Chondrocyte (in vitro differentiated cells): Measurements from ENCODE around the gene GNG7. TPM values are rescaled to one million over a fixed set of nuclear protein-coding genes. Genes with fewer than 3 reads are reported as not detected.

Experiments used
- DNase-seq: peaks from one replicate; pipeline ENCODE4 v3.0.0; 2021; ENCODE audit warnings: mixed read lengths, low spot score
- H3K27ac Mint-ChIP-seq: one replicate; pipeline ENCODE4 v1.8.0; 2021; ENCODE audit warnings: mild to moderate bottlenecking, moderate library complexity, mixed read lengths; ENCODE audit not compliant: unreplicated experiment
- H3K27me3 Mint-ChIP-seq: 2 replicates; pipeline ENCODE4 v1.8.0; 2021; ENCODE audit warnings: low read depth, mixed read lengths
- H3K36me3 Mint-ChIP-seq: 2 replicates; pipeline ENCODE4 v1.8.0; 2021; ENCODE audit warnings: low read depth, mixed read lengths
- H3K4me1 Mint-ChIP-seq: 2 replicates; pipeline ENCODE4 v1.8.0; 2021; ENCODE audit warnings: low read depth, mild to moderate bottlenecking, mixed read lengths
- H3K4me3 Mint-ChIP-seq: one replicate; pipeline ENCODE4 v1.8.0; 2021; ENCODE audit warnings: mild to moderate bottlenecking, moderate library complexity, mixed read lengths; ENCODE audit not compliant: unreplicated experiment
- H3K9me3 Mint-ChIP-seq: 2 replicates; pipeline ENCODE4 v1.8.0; 2021; ENCODE audit warnings: low read depth, mixed read lengths
- CTCF ChIP-seq: fragments of 200-600 bp; sonication (generic); IDR thresholded peaks from 2 replicates; pipeline ENCODE4 v1.5.0; 2021; ENCODE audit warnings: antibody characterized with exemption, mild to moderate bottlenecking, moderate library complexity
- total RNA-seq: library from RNA; stranded (reverse); gene quantifications from 3 replicates; pipeline ENCODE4 v1.2.1, GENCODE V29; 2021

Gene GNG7
- total RNA-seq, 1 donor from 2014 or later, result 1.9 TPM

DNA sequence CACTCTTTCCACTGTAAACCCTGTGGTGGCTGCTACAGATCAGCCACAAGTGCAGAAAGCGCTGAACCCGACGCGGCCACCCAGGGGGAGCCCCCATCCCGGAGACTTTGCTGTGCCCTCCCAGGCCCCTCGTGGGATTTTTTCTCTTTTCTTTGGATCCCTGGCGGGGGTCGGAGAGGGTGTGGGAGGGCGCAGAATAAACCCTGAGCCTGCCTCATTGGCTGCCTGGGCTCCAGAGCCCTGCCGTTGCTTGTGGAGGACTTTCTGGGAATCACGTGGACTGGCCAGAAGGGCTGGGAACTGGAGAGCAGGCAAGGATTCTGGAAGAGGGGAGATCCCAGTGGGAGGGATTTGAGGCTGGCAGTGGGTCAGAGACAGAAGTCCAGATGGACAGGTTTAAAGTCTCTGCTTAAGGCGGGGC is 201.6 kb downstream of the GNG7 start:
- no peak overlapping the region for H3K27ac Mint-ChIP-seq

DNA sequence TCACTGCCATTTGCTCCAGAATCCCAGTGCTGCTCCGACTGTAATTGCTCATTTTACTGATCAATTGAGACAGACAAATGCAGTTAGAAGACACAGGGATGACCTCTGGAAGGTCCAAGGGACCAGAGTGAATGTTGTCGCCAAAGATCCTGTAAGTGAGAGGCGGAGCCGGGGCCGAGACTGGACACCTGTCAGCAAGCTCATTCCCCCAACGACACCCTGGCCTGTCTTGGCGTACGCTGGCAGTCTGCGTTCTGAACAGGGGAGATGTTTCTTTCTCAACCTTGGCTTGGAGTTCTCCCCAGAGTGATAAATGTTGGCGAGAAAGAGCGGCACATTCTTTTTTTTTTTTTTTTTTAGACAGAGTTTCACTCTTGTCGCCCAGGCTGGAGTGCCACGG is 202.3 kb downstream of the GNG7 start:
- Mint-ChIP-seq H3K9me3 (no peaks in the 10 kb centered on the region), H3K27me3 (no peaks in the 10 kb centered on the region), H3K4me1 (peaks cover 52% of the 10 kb centered on the region), H3K27ac (no peak overlapping the region), H3K4me3 (no peak overlapping the region), H3K36me3 (no peaks in the 10 kb centered on the region)
- DNase-seq, result no peak
- no peak for TF ChIP-seq CTCF

More for the DNA sequence above, 201.6 kb downstream of the GNG7 start:
- no peaks in the 10 kb centered on the region for H3K27me3 Mint-ChIP-seq
- H3K9me3 Mint-ChIP-seq, result no peaks in the 10 kb centered on the region
- DNase-seq, result no peak
- H3K36me3 Mint-ChIP-seq, result no peaks in the 10 kb centered on the region
- H3K4me1 Mint-ChIP-seq, result peaks cover 49% of the 10 kb centered on the region
- no peak overlapping the region for H3K4me3 Mint-ChIP-seq
- TF ChIP-seq CTCF, result no peak

DNA sequence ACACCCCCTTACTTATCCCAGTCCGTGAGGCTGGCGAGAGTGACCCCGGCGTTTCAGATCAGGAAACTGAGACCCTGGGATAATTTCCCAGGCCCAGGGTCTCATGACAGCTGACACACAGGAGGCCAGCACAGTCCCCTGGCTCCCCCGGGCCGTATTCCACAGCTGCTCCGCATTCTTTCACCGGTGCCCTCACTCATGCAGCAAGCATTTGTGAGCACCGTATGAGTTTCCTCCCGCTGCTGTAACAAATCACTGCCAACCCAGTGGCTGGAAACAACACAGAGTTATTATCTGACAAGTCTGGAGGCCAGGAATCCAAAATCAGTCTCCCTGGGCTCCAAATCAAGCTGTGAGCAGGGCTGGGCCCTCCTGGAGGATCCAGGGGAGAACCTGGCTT is 205.3 kb downstream of the GNG7 start:
- Mint-ChIP-seq H3K4me1 (peaks cover 60% of the 10 kb centered on the region), H3K27me3 (no peaks in the 10 kb centered on the region), H3K9me3 (no peaks in the 10 kb centered on the region), H3K27ac (peak overlapping the region; percentile 49), H3K4me3 (no peak overlapping the region), H3K36me3 (no peaks in the 10 kb centered on the region)
- no peak for DNase-seq
- no peak for TF ChIP-seq CTCF

GRCh38 chr19:2495651-2496316 is 206.7 kb downstream of the GNG7 start:
- Mint-ChIP-seq H3K4me3 (no peak overlapping the region), H3K36me3 (no peaks in the 10 kb centered on the region), H3K27ac (peak overlapping the region; percentile 85), H3K9me3 (peaks cover 3% of the 10 kb centered on the region), H3K27me3 (no peaks in the 10 kb centered on the region), H3K4me1 (peaks cover 70% of the 10 kb centered on the region)
- TF ChIP-seq CTCF, result no peak
- no peak for DNase-seq

GRCh38 chr19:2495130-2495641 is 207.3 kb downstream of the GNG7 start:
- DNase-seq, result no peak
- peak overlapping the region; percentile 84 for H3K27ac Mint-ChIP-seq
- peak; percentile 30 for TF ChIP-seq CTCF
- no peaks in the 10 kb centered on the region for H3K27me3 Mint-ChIP-seq
- H3K9me3 Mint-ChIP-seq, result peaks cover 3% of the 10 kb centered on the region
- peak overlapping the region; percentile 51 for H3K4me3 Mint-ChIP-seq
- H3K4me1 Mint-ChIP-seq, result peaks cover 70% of the 10 kb centered on the region
- H3K36me3 Mint-ChIP-seq, result no peaks in the 10 kb centered on the region
